Middle frontal gyrus (tissue), 1 donor: ENCODE results near the gene CLEC17A.
"Not testable (repeated sequence)": the region's sequence is repeated elsewhere in the genome, so short reads cannot be mapped to it uniquely, and the experiment has no call there.

Source experiments
- DNase-seq: peaks from one replicate; pipeline ENCODE4 v3.0.0-alpha.2; 2015; ENCODE audit warnings: low spot score; ENCODE audit errors: extremely low spot score

The CLEC17A gene

GRCh38 chr19:14558370-14559066 is 24.4 kb upstream of the CLEC17A start:
- no peak for DNase-seq

GRCh38 chr19:14559916-14560775 is 22.7 kb upstream of the CLEC17A start:
- no peak for DNase-seq

GRCh38 chr19:14560776-14561108 is 22.1 kb upstream of the CLEC17A start:
- no peak for DNase-seq

GRCh38 chr19:14561249-14561648 is 21.6 kb upstream of the CLEC17A start:
- DNase-seq = no peak

- no peak for DNase-seq
Measured at GRCh38 chr19:14561847-14562351, 21.0 kb upstream of the CLEC17A start.

GRCh38 chr19:14562660-14563589 is 20.0 kb upstream of the CLEC17A start:
- no peak for DNase-seq

- DNase-seq = no peak
Measured at GRCh38 chr19:14563590-14563926, 19.3 kb upstream of the CLEC17A start.

GRCh38 chr19:14563989-14564651 is 18.8 kb upstream of the CLEC17A start:
- DNase-seq = no peak

- not testable (repeated sequence) for DNase-seq
Measured at GRCh38 chr19:14564652-14565297, 18.1 kb upstream of the CLEC17A start.

- DNase-seq = no peak
Measured at GRCh38 chr19:14565298-14565679, 17.6 kb upstream of the CLEC17A start.

GRCh38 chr19:14565765-14566711 is 16.8 kb upstream of the CLEC17A start:
- DNase-seq = no peak

GRCh38 chr19:14566712-14567077 is 16.2 kb upstream of the CLEC17A start:
- DNase-seq = no peak

GRCh38 chr19:14567079-14567478 is 15.8 kb upstream of the CLEC17A start:
- no peak for DNase-seq

- DNase-seq = no peak
Measured at GRCh38 chr19:14570864-14571527, 11.9 kb upstream of the CLEC17A start.

- DNase-seq = peak; percentile 91
Measured at GRCh38 chr19:14571695-14572490, 11.0 kb upstream of the CLEC17A start, which contains the start of gene NDUFB7. NDUFB7 (minus strand) TSS chr19:14572066; CDS start chr19:14572000, 66 bp downstream.

GRCh38 chr19:14575428-14575980 is 7.4 kb upstream of the CLEC17A start:
- DNase-seq = no peak

- DNase-seq = no peak
Measured at GRCh38 chr19:14576363-14576762, 6.5 kb upstream of the CLEC17A start.

GRCh38 chr19:14577264-14577663 is 5.6 kb upstream of the CLEC17A start:
- DNase-seq = no peak
